PC-9 (cell line): ENCODE measurements around the gene SCNN1B.

Experiments used
- EZH2 ChIP-seq: fragments of 200-600 bp; sonication (generic); IDR thresholded peaks from 2 replicates; pipeline ENCODE4 v1.8.0; 2017; ENCODE audit warnings: antibody characterized with exemption, low read depth
- TF ChIP-seq, protein P1 (sequence below): fragments of 200-600 bp; sonication (generic); conservative IDR thresholded peaks from 2 replicates; pipeline ENCODE4 v1.6.1; 2017; ENCODE audit warnings: mixed run types, antibody characterized with exemption, mild to moderate bottlenecking, moderate library complexity

DNA sequence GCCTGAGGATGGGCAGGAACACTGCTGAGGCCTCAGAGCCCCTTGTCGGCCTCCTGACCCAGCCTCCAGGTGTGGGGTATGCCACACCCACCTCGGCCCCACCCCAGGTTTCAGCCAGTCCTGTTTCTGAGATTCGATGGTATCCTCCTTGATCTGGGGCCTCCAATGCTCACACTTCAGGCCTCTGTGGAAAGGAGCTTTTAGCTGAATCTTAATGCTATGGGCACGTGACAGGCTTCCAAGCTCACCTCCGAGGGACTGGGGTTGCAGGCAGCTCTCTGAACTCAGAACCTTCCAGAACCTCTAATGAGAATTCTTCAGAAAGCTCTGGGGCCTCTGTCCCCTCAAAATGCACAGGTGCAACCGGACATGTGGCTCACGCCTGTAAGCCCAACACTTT is 54.8 kb downstream of the SCNN1B start:
- TF ChIP-seq, protein P1, sequence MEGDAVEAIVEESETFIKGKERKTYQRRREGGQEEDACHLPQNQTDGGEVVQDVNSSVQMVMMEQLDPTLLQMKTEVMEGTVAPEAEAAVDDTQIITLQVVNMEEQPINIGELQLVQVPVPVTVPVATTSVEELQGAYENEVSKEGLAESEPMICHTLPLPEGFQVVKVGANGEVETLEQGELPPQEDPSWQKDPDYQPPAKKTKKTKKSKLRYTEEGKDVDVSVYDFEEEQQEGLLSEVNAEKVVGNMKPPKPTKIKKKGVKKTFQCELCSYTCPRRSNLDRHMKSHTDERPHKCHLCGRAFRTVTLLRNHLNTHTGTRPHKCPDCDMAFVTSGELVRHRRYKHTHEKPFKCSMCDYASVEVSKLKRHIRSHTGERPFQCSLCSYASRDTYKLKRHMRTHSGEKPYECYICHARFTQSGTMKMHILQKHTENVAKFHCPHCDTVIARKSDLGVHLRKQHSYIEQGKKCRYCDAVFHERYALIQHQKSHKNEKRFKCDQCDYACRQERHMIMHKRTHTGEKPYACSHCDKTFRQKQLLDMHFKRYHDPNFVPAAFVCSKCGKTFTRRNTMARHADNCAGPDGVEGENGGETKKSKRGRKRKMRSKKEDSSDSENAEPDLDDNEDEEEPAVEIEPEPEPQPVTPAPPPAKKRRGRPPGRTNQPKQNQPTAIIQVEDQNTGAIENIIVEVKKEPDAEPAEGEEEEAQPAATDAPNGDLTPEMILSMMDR = no peak
- no peak for TF ChIP-seq EZH2
